ENCODE measurements around the gene MEIOB. TPM values are rescaled to one million over a fixed set of nuclear protein-coding genes. Genes with fewer than 3 reads are reported as not detected.

Gene MEIOB
- total RNA-seq, 1 donor from 2014 or later: 3.7 TPM

- H3K36me3 Mint-ChIP-seq: no peaks in the 10 kb centered on the region
- H3K4me3 Mint-ChIP-seq: no peak overlapping the region
- Histone ChIP-seq H3F3A (ENCODE audit: low read depth) (no peaks in the 10 kb centered on the region), H4K20me1 (ENCODE audit: low read depth) (no peaks in the 10 kb centered on the region), H3K27me3 (peaks cover 6% of the 10 kb centered on the region), H3K9me3 (ENCODE audit: low read depth) (no peaks in the 10 kb centered on the region), H3K79me2 (ENCODE audit: low read depth) (no peaks in the 10 kb centered on the region), H3K4me2 (no peak overlapping the region), H3K4me3 (no peak overlapping the region), H3K27ac (no peak overlapping the region), H3K4me1 (no peaks in the 10 kb centered on the region), H3K9ac (no peak overlapping the region), H3K36me3 (no peaks in the 10 kb centered on the region), H2AFZ (replicated peaks) (no peak overlapping the region)
- H3K27ac Mint-ChIP-seq: no peak overlapping the region
- no peak for DNase-seq (ENCODE audit: low spot score)
- no peaks in the 10 kb centered on the region for H3K9me3 Mint-ChIP-seq
- peaks cover 4% of the 10 kb centered on the region for H3K4me1 Mint-ChIP-seq
- TF ChIP-seq EZH2 (IDR thresholded peaks at IDR 0.05): no peak
- TF ChIP-seq, protein P1, sequence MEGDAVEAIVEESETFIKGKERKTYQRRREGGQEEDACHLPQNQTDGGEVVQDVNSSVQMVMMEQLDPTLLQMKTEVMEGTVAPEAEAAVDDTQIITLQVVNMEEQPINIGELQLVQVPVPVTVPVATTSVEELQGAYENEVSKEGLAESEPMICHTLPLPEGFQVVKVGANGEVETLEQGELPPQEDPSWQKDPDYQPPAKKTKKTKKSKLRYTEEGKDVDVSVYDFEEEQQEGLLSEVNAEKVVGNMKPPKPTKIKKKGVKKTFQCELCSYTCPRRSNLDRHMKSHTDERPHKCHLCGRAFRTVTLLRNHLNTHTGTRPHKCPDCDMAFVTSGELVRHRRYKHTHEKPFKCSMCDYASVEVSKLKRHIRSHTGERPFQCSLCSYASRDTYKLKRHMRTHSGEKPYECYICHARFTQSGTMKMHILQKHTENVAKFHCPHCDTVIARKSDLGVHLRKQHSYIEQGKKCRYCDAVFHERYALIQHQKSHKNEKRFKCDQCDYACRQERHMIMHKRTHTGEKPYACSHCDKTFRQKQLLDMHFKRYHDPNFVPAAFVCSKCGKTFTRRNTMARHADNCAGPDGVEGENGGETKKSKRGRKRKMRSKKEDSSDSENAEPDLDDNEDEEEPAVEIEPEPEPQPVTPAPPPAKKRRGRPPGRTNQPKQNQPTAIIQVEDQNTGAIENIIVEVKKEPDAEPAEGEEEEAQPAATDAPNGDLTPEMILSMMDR (IDR thresholded peaks at IDR 0.05): no peak
- no peak for TF ChIP-seq EZH2phosphoT487 (IDR thresholded peaks at IDR 0.05)
- peaks cover 4% of the 10 kb centered on the region for H3K27me3 Mint-ChIP-seq (ENCODE audit: insufficient read depth, low read depth)
Observed at GRCh38 chr16:1895949-1896675, 24.1 kb upstream of the MEIOB start.

DNA sequence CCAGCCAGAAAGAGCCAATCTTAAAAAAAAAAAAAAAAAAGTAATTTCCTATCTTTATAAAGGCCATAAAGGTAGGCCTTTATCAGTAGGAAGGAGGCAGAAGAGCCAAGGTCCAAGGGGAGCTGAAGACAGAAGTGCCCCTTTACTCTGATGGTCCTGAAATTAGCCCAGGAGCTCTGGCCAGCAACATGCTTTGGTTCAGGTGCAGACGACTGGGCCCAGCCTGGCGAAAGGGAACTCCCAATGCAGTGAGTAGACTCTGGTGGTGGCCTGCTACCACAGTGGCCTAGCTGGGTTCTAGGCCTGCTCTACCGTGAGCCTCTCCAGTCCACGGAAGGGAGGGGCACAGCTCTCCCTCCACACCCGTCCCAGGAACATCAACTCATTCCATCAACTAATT is 23.1 kb upstream of the MEIOB start:
- Histone ChIP-seq H3K4me3 (no peak overlapping the region), H3K27ac (no peak overlapping the region), H3K27me3 (peaks cover 16% of the 10 kb centered on the region), H3F3A (ENCODE audit: low read depth) (no peaks in the 10 kb centered on the region), H3K36me3 (no peaks in the 10 kb centered on the region), H3K79me2 (ENCODE audit: low read depth) (no peaks in the 10 kb centered on the region), H3K4me2 (no peak overlapping the region), H4K20me1 (ENCODE audit: low read depth) (no peaks in the 10 kb centered on the region), H3K9ac (no peak overlapping the region), H3K9me3 (ENCODE audit: low read depth) (no peaks in the 10 kb centered on the region), H2AFZ (replicated peaks) (no peak overlapping the region), H3K4me1 (peaks cover 3% of the 10 kb centered on the region)
- H3K27me3 Mint-ChIP-seq (ENCODE audit: insufficient read depth, low read depth): peaks cover 7% of the 10 kb centered on the region
- H3K4me1 Mint-ChIP-seq: peaks cover 4% of the 10 kb centered on the region
- no peak overlapping the region for H3K4me3 Mint-ChIP-seq
- H3K27ac Mint-ChIP-seq: no peak overlapping the region
- H3K36me3 Mint-ChIP-seq: no peaks in the 10 kb centered on the region
- TF ChIP-seq EZH2 (IDR thresholded peaks at IDR 0.05): no peak
- no peak for TF ChIP-seq EZH2phosphoT487 (IDR thresholded peaks at IDR 0.05)
- TF ChIP-seq, protein P1 (IDR thresholded peaks at IDR 0.05): no peak
- no peaks in the 10 kb centered on the region for H3K9me3 Mint-ChIP-seq
- DNase-seq (ENCODE audit: low spot score): no peak

DNA sequence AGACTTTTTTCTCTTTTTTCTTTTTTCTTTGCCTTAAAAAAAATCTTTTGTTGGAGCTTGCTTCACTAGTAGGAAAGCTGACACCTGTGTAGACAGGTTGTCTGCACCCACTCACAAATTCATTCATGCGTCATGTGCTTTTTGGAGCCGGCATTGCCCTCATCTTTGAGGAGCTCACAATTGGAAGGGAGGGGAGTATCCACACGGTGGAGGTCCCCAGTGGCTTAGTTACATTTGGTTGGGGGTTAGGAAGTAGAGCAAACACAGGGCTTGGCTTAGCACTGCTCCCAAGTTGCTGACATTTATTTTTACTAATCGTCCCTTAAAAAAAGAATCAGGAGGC is 18.7 kb upstream of the MEIOB start:
- H3K36me3 Mint-ChIP-seq: no peaks in the 10 kb centered on the region
- H3K9me3 Mint-ChIP-seq: no peaks in the 10 kb centered on the region
- peaks cover 9% of the 10 kb centered on the region for H3K27me3 Mint-ChIP-seq (ENCODE audit: insufficient read depth, low read depth)
- peaks cover 21% of the 10 kb centered on the region for H3K27me3 ChIP-seq
- H3K4me2 ChIP-seq: no peak overlapping the region
- no peak overlapping the region for H3K9ac ChIP-seq
- no peak overlapping the region for H3K4me3 ChIP-seq
- no peaks in the 10 kb centered on the region for H3K36me3 ChIP-seq
- H3K79me2 ChIP-seq (ENCODE audit: low read depth): no peaks in the 10 kb centered on the region
- H3K9me3 ChIP-seq (ENCODE audit: low read depth): no peaks in the 10 kb centered on the region
- H3K4me1 ChIP-seq: peaks cover 3% of the 10 kb centered on the region
- no peak overlapping the region for H3K27ac Mint-ChIP-seq
- no peaks in the 10 kb centered on the region for H4K20me1 ChIP-seq (ENCODE audit: low read depth)
- H3K27ac ChIP-seq: no peak overlapping the region
- no peak overlapping the region for H2AFZ ChIP-seq (replicated peaks)
- H3K4me1 Mint-ChIP-seq: peaks cover 4% of the 10 kb centered on the region
- DNase-seq (ENCODE audit: low spot score): no peak
- no peak overlapping the region for H3K4me3 Mint-ChIP-seq
- TF ChIP-seq, protein P1 (IDR thresholded peaks at IDR 0.05): no peak
- H3F3A ChIP-seq (ENCODE audit: low read depth): no peaks in the 10 kb centered on the region
